Activated gamma-delta T cell (primary cell): ENCODE measurements around the gene SLAMF8.

Source experiments
- DNase-seq: peaks from one replicate; lab custom pipeline; 2025; lab: John Stamatoyannopoulos, UW
- total RNA-seq, 2 donors: gene quantifications; one replicate each; lab custom pipeline; 2026; lab: John Stamatoyannopoulos, UW

SLAMF8 gene
- total RNA-seq: 0.09 to 0.10 reads per million in 2 donors

DNA sequence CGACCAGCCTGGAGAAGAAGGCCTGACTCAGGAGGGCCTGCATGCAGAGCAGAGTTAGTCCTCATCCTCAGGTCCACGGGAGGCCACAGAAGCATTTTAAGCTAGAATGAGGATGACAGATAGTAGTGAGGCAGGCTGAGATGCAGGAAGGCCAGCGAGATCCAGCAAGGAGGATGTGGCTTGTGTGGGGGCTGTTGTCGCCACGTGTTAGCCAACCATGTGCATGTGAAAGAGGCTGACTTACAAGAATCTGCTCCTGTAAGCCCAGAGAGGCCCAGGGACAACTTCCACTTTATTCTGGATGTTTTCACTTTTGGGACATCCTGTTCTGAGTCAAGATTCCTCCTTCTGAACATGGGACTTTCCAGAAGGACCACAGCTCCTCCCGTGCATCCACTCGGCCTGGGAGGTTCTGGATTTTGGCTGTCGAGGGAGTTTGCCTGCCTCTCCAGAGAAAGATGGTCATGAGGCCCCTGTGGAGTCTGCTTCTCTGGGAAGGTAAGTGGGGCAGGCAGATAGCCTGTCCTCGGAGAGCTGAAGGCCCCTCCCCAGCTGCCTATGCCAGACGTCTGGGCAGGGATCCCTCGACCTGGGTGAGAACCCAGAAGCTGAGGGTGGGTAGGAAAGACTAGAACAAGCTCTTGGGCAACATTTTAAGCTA lies at the start of gene SLAMF8:
SLAMF8 (plus strand) TSS at position 433 of the 661 bp plus-strand sequence; CDS start at position 459, 26 bp downstream.
- peak; percentile 25 for DNase-seq

DNA sequence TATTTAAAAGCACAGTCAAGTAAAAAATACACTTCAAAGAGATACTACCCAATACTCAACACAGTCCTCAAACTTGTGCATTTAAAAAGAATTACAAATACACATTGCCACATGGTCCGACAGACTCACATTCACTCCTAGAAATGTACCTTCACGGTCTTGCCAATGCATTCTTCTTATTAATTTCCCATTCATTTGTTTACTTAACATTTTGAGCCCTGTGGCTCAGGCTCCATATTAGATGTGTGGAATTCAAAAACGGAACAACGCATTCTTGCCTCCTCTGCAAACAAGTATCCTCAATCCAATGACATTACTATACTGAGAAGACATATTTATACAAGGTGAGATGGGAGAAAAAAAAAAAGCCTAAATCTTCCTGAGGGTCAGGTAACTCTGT lies 48.4 kb upstream of the SLAMF8 start:
- DNase-seq: no peak

DNA sequence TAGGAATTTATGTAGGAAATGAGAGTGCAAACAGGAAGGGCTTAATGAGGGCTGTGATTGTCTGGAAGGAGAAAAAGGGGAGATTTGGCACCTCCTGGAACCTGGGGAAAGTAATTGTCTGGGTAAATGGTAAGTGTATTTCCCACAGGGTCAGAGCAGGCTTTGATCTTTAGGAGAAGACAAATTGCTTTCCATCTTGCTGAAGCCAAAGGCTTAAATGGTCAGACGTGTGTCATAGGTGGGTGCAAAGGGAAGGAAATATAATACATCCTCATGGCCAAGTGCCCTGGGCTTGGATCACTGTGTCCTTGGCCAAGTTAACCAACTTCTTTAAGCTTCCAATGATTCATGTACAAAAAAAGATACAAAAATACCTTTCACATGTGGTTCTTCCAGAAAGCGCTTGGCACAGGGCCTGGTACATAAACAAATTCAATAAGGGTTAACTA lies 47.2 kb upstream of the SLAMF8 start:
- DNase-seq: no peak

- DNase-seq: peak; percentile 91
Observed at GRCh38 chr1:159780583-159781582, 45.8 kb upstream of the SLAMF8 start, which contains the start of gene DUSP23. DUSP23 (plus strand) TSS chr1:159780962; CDS start chr1:159781101, 139 bp downstream.

- no peak for DNase-seq
Observed at GRCh38 chr1:159781992-159782391, 44.7 kb upstream of the SLAMF8 start.

- DNase-seq: no peak
Observed at GRCh38 chr1:159783724-159784123, 42.9 kb upstream of the SLAMF8 start.

- no peak for DNase-seq
Observed at GRCh38 chr1:159786465-159786864, 40.2 kb upstream of the SLAMF8 start.

DNA sequence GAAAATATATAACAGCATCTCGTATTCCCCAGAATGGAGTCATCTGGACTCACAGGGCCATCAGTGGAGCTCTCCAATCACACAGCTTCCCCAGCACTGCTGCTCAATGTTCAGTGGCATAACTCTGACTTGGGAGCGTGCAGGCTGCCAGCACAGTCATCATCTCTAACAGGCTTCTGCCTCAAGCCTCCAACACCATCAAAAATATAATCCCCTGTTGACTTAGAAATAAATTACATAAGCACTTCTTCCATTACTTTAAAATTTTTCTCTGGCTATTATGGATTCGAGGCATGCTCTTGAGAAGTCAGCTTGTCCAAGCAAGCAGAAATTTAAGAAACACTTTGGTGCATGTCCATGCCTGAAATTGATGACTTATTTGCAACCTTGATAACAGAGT lies 39.7 kb upstream of the SLAMF8 start:
- DNase-seq: no peak

DNA sequence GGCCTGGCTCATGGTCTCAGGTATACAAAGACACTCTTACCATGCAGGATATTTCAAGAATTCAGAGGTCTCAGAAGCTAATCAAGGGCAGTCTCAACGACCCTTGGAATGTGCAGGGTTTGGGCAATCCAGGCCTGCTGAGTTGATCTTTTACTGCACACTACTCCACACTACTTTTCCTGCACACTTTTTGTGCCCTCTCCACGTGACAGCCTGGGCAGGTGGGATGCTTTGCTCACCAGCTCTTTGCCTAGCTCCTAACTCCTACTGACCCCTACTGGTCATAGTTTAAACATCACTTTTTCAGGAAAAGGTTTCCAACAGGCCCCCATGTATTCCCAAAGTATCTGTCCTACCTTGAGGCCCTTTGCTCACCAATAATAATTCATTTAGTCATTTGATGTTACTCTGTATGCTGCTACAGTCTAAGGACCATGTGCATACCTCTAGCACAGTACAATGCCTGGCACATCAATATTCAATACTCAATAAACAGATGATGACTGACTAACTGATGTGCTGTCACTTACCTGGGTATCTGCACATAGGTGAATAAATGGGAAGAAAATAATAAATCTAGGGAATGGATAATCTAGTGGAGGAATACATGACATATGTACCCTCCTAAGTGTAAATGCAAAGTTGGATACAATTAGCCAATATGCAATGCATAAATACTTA lies 36.3 kb upstream of the SLAMF8 start:
- DNase-seq: no peak

GRCh38 chr1:159791031-159791430 lies 35.6 kb upstream of the SLAMF8 start:
- no peak for DNase-seq

DNA sequence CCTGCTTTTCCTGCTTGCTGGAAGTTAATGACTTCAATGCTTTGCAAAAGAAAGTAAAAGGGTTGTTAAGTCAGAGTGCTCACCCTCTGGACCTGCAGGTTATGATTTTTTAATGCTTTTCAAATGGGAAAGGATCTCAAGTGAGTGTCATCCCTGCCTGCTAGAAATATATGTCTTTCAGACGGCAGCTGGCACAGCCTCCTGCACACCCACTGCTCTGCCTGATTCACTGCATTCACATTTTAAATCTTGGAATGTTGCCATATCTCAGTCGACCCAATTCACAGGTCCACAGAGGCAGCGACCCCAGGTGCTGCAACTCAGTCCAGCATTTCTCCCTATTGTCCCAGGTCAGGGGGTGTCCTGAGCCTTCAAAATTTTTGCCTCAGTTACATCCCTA lies 35.2 kb upstream of the SLAMF8 start:
- no peak for DNase-seq

- no peak for DNase-seq
Observed at GRCh38 chr1:159795534-159795933, 31.1 kb upstream of the SLAMF8 start.

- DNase-seq: no peak
Observed at GRCh38 chr1:159798893-159799292, 27.8 kb upstream of the SLAMF8 start.

- DNase-seq: no peak
Observed at GRCh38 chr1:159799446-159799985, 27.2 kb upstream of the SLAMF8 start.

- DNase-seq: no peak
Observed at GRCh38 chr1:159800177-159800930, 26.3 kb upstream of the SLAMF8 start.

DNA sequence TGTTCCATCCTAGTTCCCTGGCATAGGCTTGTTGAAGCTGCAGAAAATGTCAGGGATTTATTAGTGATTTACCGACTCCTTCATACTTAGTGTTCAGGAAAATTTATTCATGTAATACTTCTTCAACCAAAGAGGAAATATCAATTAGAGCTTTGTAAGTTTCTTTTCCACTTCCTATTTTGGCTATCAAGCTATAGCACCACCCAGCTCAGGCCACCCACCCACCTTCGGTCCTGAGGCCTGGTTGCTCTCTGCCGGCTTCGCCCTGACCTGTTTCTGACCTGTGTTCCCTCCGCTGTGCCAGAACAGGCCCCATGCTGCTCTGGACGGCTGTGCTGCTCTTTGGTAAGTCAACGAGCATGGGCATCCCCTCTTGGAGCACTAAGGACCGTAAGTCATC lies 24.6 kb upstream of the SLAMF8 start, which contains the start of gene FCRL6:
FCRL6 (plus strand) TSS at position 250 of the 400 bp plus-strand sequence; CDS start at position 315, 65 bp downstream.
- DNase-seq: no peak

DNA sequence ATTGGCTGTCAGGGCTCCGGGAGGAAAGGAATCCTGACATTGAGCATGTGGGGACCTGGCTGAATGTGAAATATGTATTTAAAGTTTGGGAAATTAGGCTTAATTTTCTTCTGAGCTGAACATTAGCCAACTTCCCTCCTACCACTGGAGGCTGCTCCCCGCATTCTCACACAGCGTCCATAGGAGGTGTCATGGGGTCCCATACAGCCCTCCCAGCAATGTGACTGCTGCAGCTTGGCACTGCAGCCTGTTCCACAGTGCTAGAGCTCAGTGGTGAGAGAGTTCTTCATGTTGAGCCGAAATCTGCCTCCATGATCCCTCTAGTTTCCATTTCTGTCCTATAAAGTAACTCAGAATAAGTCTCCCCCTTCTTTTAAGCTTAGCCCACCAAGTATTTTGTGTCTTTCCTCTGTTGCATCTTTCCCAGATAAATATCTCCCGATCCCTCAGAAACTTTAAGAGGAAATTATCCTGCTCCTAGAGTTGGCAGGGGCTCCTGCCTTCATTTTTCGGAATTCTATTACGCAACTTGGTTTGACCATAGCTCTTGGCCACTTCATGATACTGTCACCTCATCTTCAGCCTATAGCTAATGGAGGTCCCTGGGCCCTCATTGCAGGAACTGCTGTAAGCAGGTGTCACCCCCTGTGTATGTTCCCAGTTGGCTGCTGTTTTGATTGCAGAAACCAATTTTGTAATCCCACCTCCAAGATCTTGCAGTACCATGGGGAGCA lies 22.6 kb upstream of the SLAMF8 start:
- DNase-seq: no peak

GRCh38 chr1:159804924-159805323 lies 21.7 kb upstream of the SLAMF8 start:
- DNase-seq: no peak

DNA sequence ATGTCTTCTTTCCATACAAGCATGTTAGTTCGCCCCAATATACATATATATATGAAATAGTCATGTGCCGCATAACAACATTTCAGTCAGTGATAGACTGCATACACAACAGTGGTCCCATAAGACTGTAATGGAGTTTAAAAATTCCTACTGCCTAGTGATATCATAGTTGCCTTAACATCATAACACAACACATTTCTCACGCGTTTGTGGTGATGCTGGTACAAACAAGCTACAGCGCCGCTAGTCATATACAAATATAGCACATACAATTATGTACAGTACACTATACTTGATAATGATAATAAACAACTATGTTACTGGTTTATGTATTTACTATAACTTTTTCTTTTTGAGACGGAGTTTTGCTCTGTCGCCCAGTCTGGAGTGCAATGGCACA lies 10.7 kb upstream of the SLAMF8 start:
- no peak for DNase-seq
